ENCODE measurements around the gene NRXN3.

- no peak for TF ChIP-seq EZH2 (IDR thresholded peaks at IDR 0.05)
- TF ChIP-seq, protein P1, sequence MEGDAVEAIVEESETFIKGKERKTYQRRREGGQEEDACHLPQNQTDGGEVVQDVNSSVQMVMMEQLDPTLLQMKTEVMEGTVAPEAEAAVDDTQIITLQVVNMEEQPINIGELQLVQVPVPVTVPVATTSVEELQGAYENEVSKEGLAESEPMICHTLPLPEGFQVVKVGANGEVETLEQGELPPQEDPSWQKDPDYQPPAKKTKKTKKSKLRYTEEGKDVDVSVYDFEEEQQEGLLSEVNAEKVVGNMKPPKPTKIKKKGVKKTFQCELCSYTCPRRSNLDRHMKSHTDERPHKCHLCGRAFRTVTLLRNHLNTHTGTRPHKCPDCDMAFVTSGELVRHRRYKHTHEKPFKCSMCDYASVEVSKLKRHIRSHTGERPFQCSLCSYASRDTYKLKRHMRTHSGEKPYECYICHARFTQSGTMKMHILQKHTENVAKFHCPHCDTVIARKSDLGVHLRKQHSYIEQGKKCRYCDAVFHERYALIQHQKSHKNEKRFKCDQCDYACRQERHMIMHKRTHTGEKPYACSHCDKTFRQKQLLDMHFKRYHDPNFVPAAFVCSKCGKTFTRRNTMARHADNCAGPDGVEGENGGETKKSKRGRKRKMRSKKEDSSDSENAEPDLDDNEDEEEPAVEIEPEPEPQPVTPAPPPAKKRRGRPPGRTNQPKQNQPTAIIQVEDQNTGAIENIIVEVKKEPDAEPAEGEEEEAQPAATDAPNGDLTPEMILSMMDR (IDR thresholded peaks at IDR 0.05), result no peak
These were observed 1031.5 kb downstream of the NRXN3 start for GRCh38 chr14:79201564-79202207.
